Gastrocnemius medialis (tissue), 4 donors: ENCODE measurements around the gene PLCG2. TPM values are rescaled to one million over a fixed set of nuclear protein-coding genes. Genes with fewer than 3 reads are reported as not detected.

Source experiments
- ATAC-seq, 2 donors: fragments of 150-250 bp; one replicate each; pipeline ENCODE4 v1.9.1; 2016
- DNase-seq, 2 donors: peaks; one replicate each; pipeline ENCODE4 v3.0.0-alpha.2; 2019
- H3K27ac ChIP-seq, 4 donors: fragments of 200-600 bp; sonication (generic); 1 replicate in 1 of 4; 2 replicates in 3 of 4; pipeline ENCODE4 v1.5.1; 2016 to 2018; ENCODE audit warnings: mild to moderate bottlenecking in 2 of 4, moderate library complexity in 1 of 4
- H3K27me3 ChIP-seq, 3 donors: fragments of 200-600 bp; sonication (generic) in 2 of 3; 1 replicate in 1 of 3; 2 replicates in 2 of 3; pipeline versions ENCODE4 v1.5.1 to v1.6.0; 2016 to 2019; ENCODE audit warnings: mild to moderate bottlenecking in 1 of 3, moderate library complexity in 1 of 3
- H3K36me3 ChIP-seq, 2 donors: fragments of 200-600 bp; sonication (generic) in 1 of 2; one replicate each; pipeline ENCODE4 v1.5.1; 2017 to 2018
- H3K4me1 ChIP-seq, 2 donors: fragments of 200-600 bp; sonication (generic) in 1 of 2; one replicate each; pipeline ENCODE4 v1.5.1; 2016 to 2017; ENCODE audit warnings: mild to moderate bottlenecking in 2 of 2
- H3K4me3 ChIP-seq, 4 donors: fragments of 200-600 bp; sonication (generic) in 3 of 4; 1 replicate in 1 of 4; 2 replicates in 3 of 4; pipeline ENCODE4 v1.5.1; 2016 to 2019; ENCODE audit warnings: mild to moderate bottlenecking in 2 of 4
- H3K9me3 ChIP-seq, 3 donors: fragments of 200-600 bp; sonication (generic) in 2 of 3; 1 replicate in 1 of 3; 2 replicates in 2 of 3; pipeline ENCODE4 v1.5.1; 2016 to 2019
- CTCF ChIP-seq, 5 experiments: fragments of 450-650 bp in 3 of 5; fragments of 200-600 bp in 2 of 5; sonication (generic) in 2 of 5; IDR thresholded peaks in 4 of 5; conservative IDR thresholded peaks in 1 of 5; 1 replicate in 4 of 5; 2 replicates in 1 of 5; pipeline ENCODE4 v1.5.1; 2016 to 2019; ENCODE audit warnings: antibody characterized with exemption in 5 of 5, mild to moderate bottlenecking in 3 of 5, moderate library complexity in 3 of 5
- POLR2A ChIP-seq, 2 donors: fragments of 450-650 bp; IDR thresholded peaks; one replicate each; pipeline ENCODE4 v1.6.1; 2017; ENCODE audit warnings: antibody characterized with exemption in 2 of 2, mild to moderate bottlenecking in 2 of 2, moderate library complexity in 2 of 2
- in situ Hi-C, 4 donors: fragments of 200-750 bp; cut with MboI; loops; one replicate each; pipeline versions ENCODE4 v1.15.0 to v1.8.0; 2017; ENCODE audit warnings: low sequenced_read_pairs in 4 of 4
- intact Hi-C: fragments of 100-400 bp; cut with DNase I; formaldehyde crosslinking; loops from one replicate; pipeline ENCODE4 v1.15.1; 2023; ENCODE audit warnings: low total_unique reads
- total RNA-seq, 4 donors: library from RNA; depleted of rRNA; stranded (reverse); fragments of >200 nt; gene quantifications; one replicate each; pipeline versions ENCODE4 v1.1.0 to v1.2.3, GENCODE V29; 2016

Gene PLCG2
- total RNA-seq, 4 donors from 2014 or later = 1.8 to 3.0 (median 2.1) TPM

GRCh38 chr16:81855552-81856153 is 76.6 kb downstream of the PLCG2 start:
- in situ Hi-C loops (loop anchor here in 1 of 4 donors (10.0 kb wide), 1 partner anchor 61 kb away; no protein-coding TSS in a partner anchor), intact Hi-C loops (no loop called here)
- DNase-seq (no peak), ATAC-seq (no peak)
- Histone ChIP-seq H3K36me3 (no peaks in the 10 kb centered on the region), H3K4me1 (no peaks in the 10 kb centered on the region), H3K4me3 (no peak overlapping the region), H3K9me3 (no peaks in the 10 kb centered on the region), H3K27ac (no peak overlapping the region), H3K27me3 (no peaks in the 10 kb centered on the region)
- TF ChIP-seq POLR2A (IDR thresholded peaks at IDR 0.05) = no peak
- TF ChIP-seq CTCF (IDR thresholded peaks at IDR 0.05 in 4 of 5, conservative IDR thresholded peaks at IDR 0.05 in 1 of 5) = no peak

- Histone ChIP-seq H3K27me3 (peaks cover 0 to 4% (median 0%) of the 10 kb centered on the region in 3 donors), H3K36me3 (no peaks in the 10 kb centered on the region), H3K27ac (peak overlapping the region in 2 of 4 donors; percentile 39 to 42), H3K4me3 (no peak overlapping the region), H3K9me3 (no peaks in the 10 kb centered on the region), H3K4me1 (no peaks in the 10 kb centered on the region)
- TF ChIP-seq POLR2A (IDR thresholded peaks at IDR 0.05) (no peak), CTCF (IDR thresholded peaks at IDR 0.05 in 4 of 5, conservative IDR thresholded peaks at IDR 0.05 in 1 of 5) (no peak)
- no peak for DNase-seq
- in situ Hi-C loops = no loop called here
- ATAC-seq = no peak
- intact Hi-C loops = loop anchor here (10.0 kb wide), 1 partner anchor 86 kb away; the partner anchor contains the start of gene PLCG2
Measured at GRCh38 chr16:81860287-81861266, 81.5 kb downstream of the PLCG2 start.

- Histone ChIP-seq H3K4me1 (no peaks in the 10 kb centered on the region), H3K27me3 (peaks cover 0 to 4% (median 0%) of the 10 kb centered on the region in 3 donors), H3K27ac (peak overlapping the region in 3 of 4 donors; percentile 39 to 44 (median 42)), H3K9me3 (no peaks in the 10 kb centered on the region), H3K36me3 (no peaks in the 10 kb centered on the region), H3K4me3 (no peak overlapping the region)
- no peak for DNase-seq
- no peak for ATAC-seq
- intact Hi-C loops = loop anchor here (10.0 kb wide), 1 partner anchor 87 kb away; the partner anchor contains the start of gene PLCG2
- TF ChIP-seq CTCF (IDR thresholded peaks at IDR 0.05 in 4 of 5, conservative IDR thresholded peaks at IDR 0.05 in 1 of 5) (no peak), POLR2A (IDR thresholded peaks at IDR 0.05) (no peak)
- in situ Hi-C loops = no loop called here
Measured at GRCh38 chr16:81861503-81861902, 82.4 kb downstream of the PLCG2 start.

- H3K27ac ChIP-seq = peak overlapping the region in 3 of 4 donors; percentile 39 to 44 (median 42)
- no peaks in the 10 kb centered on the region for H3K9me3 ChIP-seq
- no peaks in the 10 kb centered on the region for H3K36me3 ChIP-seq
- no peak overlapping the region for H3K4me3 ChIP-seq
- intact Hi-C loops (loop anchor here (10.0 kb wide), 1 partner anchor 87 kb away; the partner anchor contains the start of gene PLCG2), in situ Hi-C loops (no loop called here)
- no peaks in the 10 kb centered on the region for H3K4me1 ChIP-seq
- DNase-seq (no peak), ATAC-seq (peak in 1 of 2 donors; percentile 27)
- peaks cover 0 to 4% (median 0%) of the 10 kb centered on the region in 3 donors for H3K27me3 ChIP-seq
- TF ChIP-seq CTCF (IDR thresholded peaks at IDR 0.05 in 4 of 5, conservative IDR thresholded peaks at IDR 0.05 in 1 of 5) = no peak
- no peak for TF ChIP-seq POLR2A (IDR thresholded peaks at IDR 0.05)
Measured at GRCh38 chr16:81861915-81862314, 82.8 kb downstream of the PLCG2 start.
